ENCODE results near the gene TRPV4.

TRPV4 gene

GRCh38 chr12:109793411-109793810 is 39.8 kb downstream of the TRPV4 start:
- H3K27me3 ChIP-seq (ENCODE audit: insufficient read depth, low read length): peaks cover 3% of the 10 kb centered on the region; the same call in 1 of the 2 replicates
- no peaks in the 10 kb centered on the region for H3K79me2 ChIP-seq (ENCODE audit: control insufficient read depth, insufficient read depth, low read length, unreplicated experiment)
- H3K4me1 ChIP-seq (ENCODE audit: control insufficient read depth, insufficient read depth, low read length, unreplicated experiment): peaks cover 5% of the 10 kb centered on the region
- no peaks in the 10 kb centered on the region for H3K36me3 ChIP-seq (ENCODE audit: insufficient read depth, low read length)
- no peak overlapping the region for H3K27ac ChIP-seq (ENCODE audit: low read depth, low read length)
- H3K4me3 ChIP-seq (ENCODE audit: low read depth, low read length): no peak overlapping the region
- no peak overlapping the region for H2AFZ ChIP-seq (ENCODE audit: low read length, unreplicated experiment)

DNA sequence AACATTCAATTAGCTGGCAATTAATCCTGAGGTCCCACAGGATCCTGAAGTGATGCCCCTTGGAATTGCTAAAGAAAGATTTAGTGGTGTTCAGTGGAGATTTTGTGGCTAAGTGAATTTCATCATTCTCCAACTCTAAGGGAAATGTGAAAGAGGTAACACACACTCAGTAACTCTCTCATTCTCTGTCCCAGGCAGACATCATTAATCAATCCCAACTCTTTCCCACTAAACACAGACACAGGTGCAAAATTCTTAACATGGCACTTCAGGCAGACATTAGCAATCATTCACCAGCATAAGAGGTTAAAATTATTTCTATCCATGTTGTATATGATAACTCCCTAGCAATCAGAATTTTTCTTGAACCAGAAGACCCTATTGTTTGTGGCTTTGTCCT is 40.2 kb downstream of the TRPV4 start:
- Histone ChIP-seq H3K27ac (ENCODE audit: low read depth, low read length) (no peak overlapping the region), H3K27me3 (ENCODE audit: insufficient read depth, low read length) (peaks cover 3% of the 10 kb centered on the region; the same call in 1 of the 2 replicates), H3K36me3 (ENCODE audit: insufficient read depth, low read length) (no peaks in the 10 kb centered on the region), H3K4me1 (ENCODE audit: control insufficient read depth, insufficient read depth, low read length, unreplicated experiment) (peaks cover 5% of the 10 kb centered on the region), H2AFZ (ENCODE audit: low read length, unreplicated experiment) (no peak overlapping the region), H3K79me2 (ENCODE audit: control insufficient read depth, insufficient read depth, low read length, unreplicated experiment) (no peaks in the 10 kb centered on the region), H3K4me3 (ENCODE audit: low read depth, low read length) (no peak overlapping the region)

DNA sequence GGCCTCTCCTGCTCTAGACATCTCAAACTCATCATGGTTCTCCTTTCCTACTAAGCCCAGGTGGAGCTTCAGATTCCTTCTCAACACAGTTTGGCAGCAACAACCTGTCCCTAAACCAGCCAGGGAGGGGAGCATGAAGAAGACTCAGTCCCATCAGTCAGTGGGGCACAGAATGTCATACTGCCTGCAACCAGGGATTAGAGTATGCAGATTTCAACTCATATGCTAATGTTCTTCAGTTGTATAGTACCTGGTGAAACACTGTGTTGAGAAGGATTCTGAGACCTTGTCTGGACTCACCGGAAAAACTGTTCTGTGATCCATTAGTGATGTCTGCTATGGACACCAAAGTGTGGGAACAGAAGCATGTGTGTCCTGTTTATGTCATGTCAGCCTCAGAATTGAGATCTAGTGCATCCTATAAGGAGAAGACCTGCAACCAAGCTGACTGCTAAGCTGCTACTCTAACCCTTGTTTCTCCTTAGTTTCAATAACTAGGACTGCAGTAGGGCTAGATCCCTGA is 43.6 kb downstream of the TRPV4 start:
- H3K4me1 ChIP-seq (ENCODE audit: control insufficient read depth, insufficient read depth, low read length, unreplicated experiment): peaks cover 2% of the 10 kb centered on the region
- peaks cover 3% of the 10 kb centered on the region; the same call in 1 of the 2 replicates for H3K27me3 ChIP-seq (ENCODE audit: insufficient read depth, low read length)
- H3K4me3 ChIP-seq (ENCODE audit: low read depth, low read length): no peak overlapping the region
- no peak overlapping the region for H3K27ac ChIP-seq (ENCODE audit: low read depth, low read length)
- no peaks in the 10 kb centered on the region for H3K79me2 ChIP-seq (ENCODE audit: control insufficient read depth, insufficient read depth, low read length, unreplicated experiment)
- no peak overlapping the region for H2AFZ ChIP-seq (ENCODE audit: low read length, unreplicated experiment)
- H3K36me3 ChIP-seq (ENCODE audit: insufficient read depth, low read length): no peaks in the 10 kb centered on the region

DNA sequence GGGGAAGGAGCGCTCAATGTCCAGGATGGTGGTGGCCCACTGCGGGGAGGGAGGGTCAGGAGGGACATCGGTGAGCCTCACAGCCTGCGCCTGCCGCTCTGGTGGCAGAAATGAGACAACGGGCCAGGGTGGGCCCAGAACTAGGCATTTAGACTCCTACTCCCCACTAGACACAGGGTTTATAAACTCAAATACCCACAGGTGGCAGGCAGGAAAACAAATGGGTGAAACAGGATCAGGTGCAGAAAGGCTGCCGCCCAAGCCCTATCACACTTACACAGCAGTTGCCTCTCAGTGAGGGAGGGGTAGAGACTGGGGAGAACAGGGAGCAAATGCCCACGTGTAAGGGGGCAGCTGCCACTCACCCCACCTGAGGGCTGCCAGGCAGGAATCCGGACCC is 46.4 kb downstream of the TRPV4 start:
- H3K27ac ChIP-seq (ENCODE audit: low read depth, low read length): no peak overlapping the region
- no peaks in the 10 kb centered on the region for H3K27me3 ChIP-seq (ENCODE audit: insufficient read depth, low read length)
- no peaks in the 10 kb centered on the region for H3K79me2 ChIP-seq (ENCODE audit: control insufficient read depth, insufficient read depth, low read length, unreplicated experiment)
- no peaks in the 10 kb centered on the region for H3K4me1 ChIP-seq (ENCODE audit: control insufficient read depth, insufficient read depth, low read length, unreplicated experiment)
- H3K36me3 ChIP-seq (ENCODE audit: insufficient read depth, low read length): no peaks in the 10 kb centered on the region
- H3K4me3 ChIP-seq (ENCODE audit: low read depth, low read length): no peak overlapping the region
- H2AFZ ChIP-seq (ENCODE audit: low read length, unreplicated experiment): no peak overlapping the region

DNA sequence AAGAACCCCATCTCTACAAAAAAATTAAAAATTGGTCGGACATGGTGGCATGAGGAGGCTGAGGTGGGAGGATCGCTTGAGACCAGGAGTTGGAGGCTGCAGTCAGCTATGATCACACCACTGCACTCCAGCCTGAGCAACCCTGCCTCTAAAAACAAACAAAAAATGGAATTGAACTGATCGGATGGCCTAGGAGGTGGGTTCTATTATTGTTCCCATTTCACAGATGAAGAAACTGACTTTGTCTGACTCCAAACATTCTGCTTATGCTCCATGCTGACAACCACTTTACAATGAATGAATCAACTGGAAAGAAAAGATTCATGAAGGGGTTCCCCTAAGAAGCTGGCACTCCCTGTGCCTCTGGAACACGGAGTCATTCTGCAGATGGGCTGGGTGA is 47.3 kb downstream of the TRPV4 start:
- no peaks in the 10 kb centered on the region for H3K36me3 ChIP-seq (ENCODE audit: insufficient read depth, low read length)
- H3K27me3 ChIP-seq (ENCODE audit: insufficient read depth, low read length): no peaks in the 10 kb centered on the region
- H3K4me3 ChIP-seq (ENCODE audit: low read depth, low read length): no peak overlapping the region
- no peaks in the 10 kb centered on the region for H3K4me1 ChIP-seq (ENCODE audit: control insufficient read depth, insufficient read depth, low read length, unreplicated experiment)
- H3K27ac ChIP-seq (ENCODE audit: low read depth, low read length): no peak overlapping the region
- no peak overlapping the region for H2AFZ ChIP-seq (ENCODE audit: low read length, unreplicated experiment)
- no peaks in the 10 kb centered on the region for H3K79me2 ChIP-seq (ENCODE audit: control insufficient read depth, insufficient read depth, low read length, unreplicated experiment)

DNA sequence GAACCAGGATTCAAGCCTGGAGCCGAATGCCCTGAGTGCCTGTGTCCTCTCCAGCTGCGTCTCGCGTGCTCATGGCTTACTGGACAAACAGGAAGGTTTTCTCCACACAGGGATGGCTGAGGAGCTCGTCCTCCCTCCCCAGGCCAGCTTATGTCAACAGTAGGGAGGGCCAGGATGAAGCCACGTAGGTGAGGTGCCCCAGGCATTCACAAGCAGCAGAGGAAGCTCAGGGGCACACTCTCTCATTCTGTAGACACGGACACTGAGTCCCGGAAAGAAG is 49.3 kb downstream of the TRPV4 start:
- Histone ChIP-seq H3K27ac (ENCODE audit: low read depth, low read length) (no peak overlapping the region), H3K4me3 (ENCODE audit: low read depth, low read length) (no peak overlapping the region), H3K79me2 (ENCODE audit: control insufficient read depth, insufficient read depth, low read length, unreplicated experiment) (no peaks in the 10 kb centered on the region), H2AFZ (ENCODE audit: low read length, unreplicated experiment) (no peak overlapping the region), H3K36me3 (ENCODE audit: insufficient read depth, low read length) (no peaks in the 10 kb centered on the region), H3K4me1 (ENCODE audit: control insufficient read depth, insufficient read depth, low read length, unreplicated experiment) (no peaks in the 10 kb centered on the region), H3K27me3 (ENCODE audit: insufficient read depth, low read length) (no peaks in the 10 kb centered on the region)

- H3K79me2 ChIP-seq (ENCODE audit: control insufficient read depth, insufficient read depth, low read length, unreplicated experiment): no peaks in the 10 kb centered on the region
- H3K4me3 ChIP-seq (ENCODE audit: low read depth, low read length): no peak overlapping the region
- no peaks in the 10 kb centered on the region for H3K36me3 ChIP-seq (ENCODE audit: insufficient read depth, low read length)
- no peaks in the 10 kb centered on the region for H3K27me3 ChIP-seq (ENCODE audit: insufficient read depth, low read length)
- H3K4me1 ChIP-seq (ENCODE audit: control insufficient read depth, insufficient read depth, low read length, unreplicated experiment): no peaks in the 10 kb centered on the region
- no peak overlapping the region for H3K27ac ChIP-seq (ENCODE audit: low read depth, low read length)
- no peak overlapping the region for H2AFZ ChIP-seq (ENCODE audit: low read length, unreplicated experiment)
Observed at GRCh38 chr12:109783135-109783964, 49.8 kb downstream of the TRPV4 start.

DNA sequence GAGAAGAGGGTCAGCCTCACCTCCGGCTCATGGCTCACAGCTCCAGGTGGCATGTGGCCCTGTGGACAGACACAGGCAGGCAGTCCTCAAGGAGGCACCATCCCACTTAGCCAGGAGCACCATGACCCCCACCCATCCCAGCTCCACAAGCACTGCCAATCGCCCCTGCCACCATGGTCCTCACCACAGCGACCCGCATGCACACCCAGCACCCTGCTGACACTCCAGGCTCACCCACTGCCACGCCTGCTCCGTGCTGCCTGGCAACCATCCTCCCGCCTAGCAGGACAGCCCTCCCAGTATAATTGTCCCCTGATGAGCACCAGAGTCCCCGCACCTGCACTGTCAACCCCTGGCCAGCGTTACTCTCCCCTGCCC is 50.9 kb downstream of the TRPV4 start:
- Histone ChIP-seq H3K4me1 (ENCODE audit: control insufficient read depth, insufficient read depth, low read length, unreplicated experiment) (no peaks in the 10 kb centered on the region), H2AFZ (ENCODE audit: low read length, unreplicated experiment) (no peak overlapping the region), H3K27me3 (ENCODE audit: insufficient read depth, low read length) (no peaks in the 10 kb centered on the region), H3K4me3 (ENCODE audit: low read depth, low read length) (no peak overlapping the region), H3K27ac (ENCODE audit: low read depth, low read length) (no peak overlapping the region), H3K79me2 (ENCODE audit: control insufficient read depth, insufficient read depth, low read length, unreplicated experiment) (no peaks in the 10 kb centered on the region), H3K36me3 (ENCODE audit: insufficient read depth, low read length) (no peaks in the 10 kb centered on the region)

DNA sequence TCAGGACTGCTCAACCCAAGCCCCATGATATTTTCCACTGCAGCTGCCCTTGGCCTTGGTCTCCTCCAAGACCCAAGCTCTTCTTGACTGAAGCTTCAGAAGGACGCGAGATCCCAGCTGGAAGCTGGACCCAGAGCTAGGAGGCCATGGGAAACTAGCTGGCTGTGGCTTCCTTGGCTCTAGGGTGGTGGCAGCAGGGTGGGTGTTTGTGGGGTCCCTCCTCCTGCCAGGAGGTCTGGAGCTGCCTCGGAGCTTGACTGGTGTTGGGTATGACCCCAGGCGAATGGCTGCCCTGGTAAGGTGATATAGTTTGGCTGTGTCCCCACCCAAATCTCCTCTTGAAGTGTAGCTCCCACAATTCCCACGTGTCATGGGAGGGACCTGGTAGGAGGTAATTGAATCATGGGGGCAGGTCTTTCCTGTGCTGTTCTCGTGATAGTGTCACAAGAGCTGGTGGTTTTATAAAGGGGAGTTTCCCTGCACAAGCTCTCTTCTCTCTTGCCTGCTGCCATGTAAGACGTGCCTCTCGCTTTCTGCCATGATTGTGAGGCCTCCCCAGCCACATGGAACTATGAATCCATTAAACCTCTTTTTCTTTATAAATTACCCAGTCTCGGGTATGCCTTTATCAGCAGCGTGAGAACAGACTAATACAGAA is 51.4 kb downstream of the TRPV4 start:
- no peak overlapping the region for H3K4me3 ChIP-seq (ENCODE audit: low read depth, low read length)
- H3K36me3 ChIP-seq (ENCODE audit: insufficient read depth, low read length): no peaks in the 10 kb centered on the region
- no peaks in the 10 kb centered on the region for H3K4me1 ChIP-seq (ENCODE audit: control insufficient read depth, insufficient read depth, low read length, unreplicated experiment)

DNA sequence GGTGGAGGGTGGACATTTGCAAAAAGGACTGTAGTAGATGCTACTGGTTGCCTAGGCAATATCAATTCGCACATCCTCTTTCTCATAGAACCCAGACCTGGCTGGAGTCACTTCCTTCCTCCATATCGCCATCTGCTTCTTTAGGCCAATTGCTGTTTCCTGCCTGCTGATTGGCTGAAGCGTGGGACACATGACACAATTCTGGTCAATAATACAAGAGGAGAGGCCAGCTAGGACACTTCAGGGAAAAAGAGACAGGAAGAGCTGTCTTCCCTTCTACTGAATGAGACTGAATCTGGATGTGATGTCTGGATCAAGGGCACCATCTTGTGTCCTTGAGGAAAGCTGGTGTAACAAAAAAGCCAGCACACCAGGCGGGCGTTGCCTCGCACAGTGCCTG is 53.8 kb downstream of the TRPV4 start:
- no peaks in the 10 kb centered on the region for H3K27me3 ChIP-seq (ENCODE audit: insufficient read depth, low read length)
- H3K4me1 ChIP-seq (ENCODE audit: control insufficient read depth, insufficient read depth, low read length, unreplicated experiment): no peaks in the 10 kb centered on the region
- H2AFZ ChIP-seq (ENCODE audit: low read length, unreplicated experiment): no peak overlapping the region
- H3K36me3 ChIP-seq (ENCODE audit: insufficient read depth, low read length): no peaks in the 10 kb centered on the region
- no peak overlapping the region for H3K4me3 ChIP-seq (ENCODE audit: low read depth, low read length)
- no peak overlapping the region for H3K27ac ChIP-seq (ENCODE audit: low read depth, low read length)
- no peaks in the 10 kb centered on the region for H3K79me2 ChIP-seq (ENCODE audit: control insufficient read depth, insufficient read depth, low read length, unreplicated experiment)

More for the DNA sequence above, 51.4 kb downstream of the TRPV4 start:
- Histone ChIP-seq H3K27me3 (ENCODE audit: insufficient read depth, low read length) (no peaks in the 10 kb centered on the region), H3K79me2 (ENCODE audit: control insufficient read depth, insufficient read depth, low read length, unreplicated experiment) (no peaks in the 10 kb centered on the region), H2AFZ (ENCODE audit: low read length, unreplicated experiment) (no peak overlapping the region), H3K27ac (ENCODE audit: low read depth, low read length) (no peak overlapping the region)

- Histone ChIP-seq H3K27ac (ENCODE audit: low read depth, low read length) (no peak overlapping the region), H3K36me3 (ENCODE audit: insufficient read depth, low read length) (no peaks in the 10 kb centered on the region), H3K4me3 (ENCODE audit: low read depth, low read length) (no peak overlapping the region), H2AFZ (ENCODE audit: low read length, unreplicated experiment) (no peak overlapping the region), H3K4me1 (ENCODE audit: control insufficient read depth, insufficient read depth, low read length, unreplicated experiment) (no peaks in the 10 kb centered on the region), H3K27me3 (ENCODE audit: insufficient read depth, low read length) (0 out of 2 replicates have a peak, but pooled peaks cover under 1% of the 10 kb centered on the region), H3K79me2 (ENCODE audit: control insufficient read depth, insufficient read depth, low read length, unreplicated experiment) (no peaks in the 10 kb centered on the region)
Observed at GRCh38 chr12:109778684-109779083, 54.5 kb downstream of the TRPV4 start.
